Stomach (tissue), 19 donors: ENCODE results near the gene FRMD1. TPM values are rescaled to one million over a fixed set of nuclear protein-coding genes. Genes with fewer than 3 reads are reported as not detected.

Experiments
- DNase-seq, 2 donors: peaks; one replicate each; pipeline versions ENCODE4 v3.0.0 to v3.0.0-alpha.2; 2013 to 2019
- H3K27ac ChIP-seq, 5 donors: fragments of 200-600 bp in 4 of 5; sonication (generic) in 4 of 5; one replicate each; pipeline ENCODE4 v1.5.1; 2013 to 2019; ENCODE audit warnings: mild to moderate bottlenecking in 1 of 5, moderate library complexity in 1 of 5
- H3K27me3 ChIP-seq, 3 donors: fragments of 200-600 bp; sonication (generic); one replicate each; pipeline ENCODE4 v1.5.1; 2017 to 2019; ENCODE audit warnings: mixed run types in 1 of 3
- H3K36me3 ChIP-seq, 4 donors: fragments of 200-600 bp; sonication (generic); 1 replicate in 3 of 4; 2 replicates in 1 of 4; pipeline ENCODE4 v1.5.1; 2016 to 2019
- H3K4me1 ChIP-seq, 4 donors: fragments of 200-600 bp; sonication (generic); one replicate each; pipeline ENCODE4 v1.5.1; 2016 to 2019
- H3K4me3 ChIP-seq, 4 donors: fragments of 200-600 bp; sonication (generic) in 3 of 4; one replicate each; pipeline ENCODE4 v1.5.1; 2016 to 2019; ENCODE audit warnings: mild to moderate bottlenecking in 1 of 4
- H3K9me3 ChIP-seq, 4 donors: fragments of 200-600 bp; sonication (generic); one replicate each; pipeline ENCODE4 v1.5.1; 2016 to 2019
- CTCF ChIP-seq, 7 experiments: fragments of 450-650 bp in 4 of 7; fragments of 200-600 bp in 3 of 7; sonication (generic) in 3 of 7; IDR thresholded peaks; one replicate each; pipeline ENCODE4 v1.5.1; 2016 to 2019; ENCODE audit warnings: antibody characterized with exemption in 7 of 7, control low read depth in 2 of 7, mild to moderate bottlenecking in 1 of 7
- EP300 ChIP-seq: sonication (generic); formaldehyde crosslinking; IDR thresholded peaks from one replicate; pipeline ENCODE4 v1.6.1; 2017; ENCODE audit warnings: antibody characterized with exemption
- POLR2A ChIP-seq, 4 donors: fragments of 450-650 bp; IDR thresholded peaks; one replicate each; pipeline ENCODE4 v1.6.1; 2016; ENCODE audit warnings: antibody characterized with exemption in 4 of 4, control low read depth in 2 of 4, mild to moderate bottlenecking in 1 of 4, moderate library complexity in 1 of 4
- POLR2AphosphoS5 ChIP-seq, 3 donors: sonication (generic); formaldehyde crosslinking; IDR thresholded peaks; one replicate each; pipeline ENCODE4 v1.6.1; 2016; ENCODE audit warnings: antibody characterized with exemption in 3 of 3
- WGBS, 5 donors: extraction: QIAGEN DNeasy Blood & Tissue Kit in 3 of 5; methylation state at CpG; one replicate each; pipeline versions ENCODE4 v1.1.5 to v1.1.7; 2013 to 2018; 5-methylcytosine and 5-hydroxymethylcytosine counted together
- intact Hi-C: fragments of 100-400 bp; cut with DNase I; formaldehyde crosslinking; loops from one replicate; pipeline ENCODE4 v1.15.1; 2023; ENCODE audit warnings: low total_unique reads
- long read RNA-seq, 10 donors: transcript quantifications; one replicate each; lab custom pipeline, GENCODE V29; 2026
- polyA plus RNA-seq, 3 donors: library from polyadenylated mRNA; stranded (reverse); fragments of 200-250 nt; gene quantifications; one replicate each; pipeline ENCODE4 v1.2.3, GENCODE V29; 2013
- total RNA-seq, 5 donors: library from RNA; depleted of rRNA; stranded (reverse); fragments of >200 nt; gene quantifications; one replicate each; pipeline versions ENCODE4 v1.1.0 to v1.2.3, GENCODE V29; 2014 to 2016
- donor health status: healthy with polysubstance abuse.
- donor health status: Bipolar disorder and iron deficiency.
- donor health status: healthy.

FRMD1 gene
- total RNA-seq (10 to 100 TPM in 3 of 5 donors, 1 to 10 TPM in 1, under 1 TPM in 1; 0.43 to 42.9 (median 16.9) TPM), polyA plus RNA-seq (1 to 10 TPM; 5.0 to 9.8 (median 5.6) TPM)
- long read RNA-seq, donor 1, result 0 reads
- long read RNA-seq, donor 2, result 0 reads
- long read RNA-seq, donor 3, result 0 reads
- long read RNA-seq, donor 4, result 0 reads
- long read RNA-seq, donor 5, result 0 reads
- long read RNA-seq, donor 6, result 0 reads
- long read RNA-seq, donor 7, result 0 reads
- long read RNA-seq, donor 8, result 0 reads
- long read RNA-seq, donor 9, result 0 reads
- long read RNA-seq, donor 10, result 0 reads

GRCh38 chr6:168078943-168079405, at the start of gene FRMD1:
TSS of gene FRMD1 (minus strand) at chr6:168079212. CDS start at chr6:168079094, 118 bp downstream.
- Histone ChIP-seq H3K27me3 (no peaks in the 10 kb centered on the region), H3K27ac (no peak within 1 kb of the TSS), H3K36me3 (no peaks in the 10 kb centered on the region), H3K4me1 (peaks cover 7 to 13% (median 12%) of the 10 kb centered on the region in 4 donors), H3K4me3 (no peak within 1 kb of the TSS), H3K9me3 (no peaks in the 10 kb centered on the region)
- 51 to 75% (median 65%) methylated on average over 14 to 21 of the region's 21 CpGs for WGBS, 5 donors
- TF ChIP-seq POLR2AphosphoS5 (IDR thresholded peaks at IDR 0.05) (no peak), EP300 (no peak), POLR2A (IDR thresholded peaks at IDR 0.05) (no peak), CTCF (IDR thresholded peaks at IDR 0.05) (no peak)
- intact Hi-C loops, result loop anchor here (5.0 kb wide), 1 partner anchor 38 kb away; no protein-coding TSS in a partner anchor
- peak; percentile 62 to 73 for DNase-seq

GRCh38 chr6:168128006-168128630, 49.1 kb upstream of the FRMD1 start:
- Histone ChIP-seq H3K9me3 (no peaks in the 10 kb centered on the region), H3K27ac (no peak overlapping the region), H3K4me1 (peaks cover 0 to 14% (median 12%) of the 10 kb centered on the region in 4 donors), H3K27me3 (no peaks in the 10 kb centered on the region), H3K4me3 (no peak overlapping the region), H3K36me3 (no peaks in the 10 kb centered on the region)
- intact Hi-C loops, result no loop called here
- no peak for DNase-seq
- 94 to 97% (median 95%) methylated on average over 13 to 19 of the region's 19 CpGs for WGBS, 5 donors
- TF ChIP-seq POLR2AphosphoS5 (IDR thresholded peaks at IDR 0.05) (no peak), CTCF (IDR thresholded peaks at IDR 0.05) (no peak), EP300 (no peak), POLR2A (IDR thresholded peaks at IDR 0.05) (no peak)

GRCh38 chr6:168127384-168127868, 48.4 kb upstream of the FRMD1 start:
- Histone ChIP-seq H3K9me3 (no peaks in the 10 kb centered on the region), H3K27me3 (no peaks in the 10 kb centered on the region), H3K4me1 (peaks cover 0 to 7% (median 5%) of the 10 kb centered on the region in 4 donors), H3K36me3 (no peaks in the 10 kb centered on the region), H3K4me3 (no peak overlapping the region), H3K27ac (no peak overlapping the region)
- DNase-seq, result no peak
- intact Hi-C loops, result no loop called here
- 70 to 81% (median 75%) methylated on average over 10 of the region's 10 CpGs for WGBS, 5 donors
- TF ChIP-seq CTCF (IDR thresholded peaks at IDR 0.05) (no peak), POLR2A (IDR thresholded peaks at IDR 0.05) (no peak), POLR2AphosphoS5 (IDR thresholded peaks at IDR 0.05) (no peak), EP300 (no peak)

- Histone ChIP-seq H3K9me3 (no peaks in the 10 kb centered on the region), H3K36me3 (no peaks in the 10 kb centered on the region), H3K27me3 (no peaks in the 10 kb centered on the region), H3K4me3 (no peak overlapping the region), H3K27ac (no peak overlapping the region), H3K4me1 (peaks cover 0 to under 1% (median 0%) of the 10 kb centered on the region in 4 donors)
- intact Hi-C loops, result no loop called here
- DNase-seq, result no peak
- TF ChIP-seq POLR2A (IDR thresholded peaks at IDR 0.05) (no peak), EP300 (no peak), CTCF (IDR thresholded peaks at IDR 0.05) (no peak), POLR2AphosphoS5 (IDR thresholded peaks at IDR 0.05) (no peak)
- WGBS, 5 donors, result 84 to 92% (median 91%) methylated on average over 15 to 22 of the region's 22 CpGs
Measured at GRCh38 chr6:168126566-168127383, 47.8 kb upstream of the FRMD1 start.
